GM19351 (cell line): Measurements from ENCODE around the gene NOD2.
A peak's percentile ranks its signal among the peaks of the same experiment; 100 is the strongest.

Experiments
- ATAC-seq: cut with Tn5 transposase; IDR thresholded peaks from one replicate; pipeline ENCODE4 v1.9.1; 2021; ENCODE audit warnings: mild to moderate bottlenecking, moderate library complexity; ENCODE audit not compliant: unreplicated experiment

NOD2 gene

GRCh38 chr16:50712560-50712898 lies 19.1 kb downstream of the NOD2 start:
- no peak for ATAC-seq

- no peak for ATAC-seq
These were observed 19.6 kb downstream of the NOD2 start for GRCh38 chr16:50712956-50713355.

- ATAC-seq = no peak
These were observed 23.7 kb downstream of the NOD2 start for GRCh38 chr16:50717091-50717490.

- no peak for ATAC-seq
These were observed 24.1 kb downstream of the NOD2 start for GRCh38 chr16:50717494-50717893.

GRCh38 chr16:50718061-50718760 lies 24.8 kb downstream of the NOD2 start:
- ATAC-seq = no peak

- no peak for ATAC-seq
These were observed 25.5 kb downstream of the NOD2 start for GRCh38 chr16:50718761-50719400.

GRCh38 chr16:50719401-50720337 lies 26.3 kb downstream of the NOD2 start:
- ATAC-seq = no peak

GRCh38 chr16:50721549-50722404 lies 28.4 kb downstream of the NOD2 start:
- ATAC-seq = no peak

- ATAC-seq = no peak
These were observed 29.0 kb downstream of the NOD2 start for GRCh38 chr16:50722405-50722737.

GRCh38 chr16:50722960-50723359 lies 29.6 kb downstream of the NOD2 start:
- ATAC-seq = no peak

GRCh38 chr16:50724306-50724705 lies 30.9 kb downstream of the NOD2 start:
- ATAC-seq = no peak

GRCh38 chr16:50731130-50731988 lies 38.0 kb downstream of the NOD2 start:
- no peak for ATAC-seq

- ATAC-seq = no peak
These were observed 38.8 kb downstream of the NOD2 start for GRCh38 chr16:50731989-50732832.

- no peak for ATAC-seq
These were observed 40.1 kb downstream of the NOD2 start for GRCh38 chr16:50733468-50733867.

- ATAC-seq = peak; percentile 81
These were observed 42.3 kb downstream of the NOD2 start for GRCh38 chr16:50735629-50736122.

- ATAC-seq = no peak
These were observed 43.0 kb downstream of the NOD2 start for GRCh38 chr16:50736448-50736847.

GRCh38 chr16:50737420-50737959 lies 44.1 kb downstream of the NOD2 start:
- ATAC-seq = no peak

GRCh38 chr16:50739031-50739430 lies 45.6 kb downstream of the NOD2 start:
- ATAC-seq = no peak

- ATAC-seq = no peak
These were observed 47.3 kb downstream of the NOD2 start for GRCh38 chr16:50740736-50741135.
